ENCODE data around the gene USH2A. TPM values are rescaled to one million over a fixed set of nuclear protein-coding genes. Genes with fewer than 3 reads are reported as not detected.

Gene USH2A, protein sequence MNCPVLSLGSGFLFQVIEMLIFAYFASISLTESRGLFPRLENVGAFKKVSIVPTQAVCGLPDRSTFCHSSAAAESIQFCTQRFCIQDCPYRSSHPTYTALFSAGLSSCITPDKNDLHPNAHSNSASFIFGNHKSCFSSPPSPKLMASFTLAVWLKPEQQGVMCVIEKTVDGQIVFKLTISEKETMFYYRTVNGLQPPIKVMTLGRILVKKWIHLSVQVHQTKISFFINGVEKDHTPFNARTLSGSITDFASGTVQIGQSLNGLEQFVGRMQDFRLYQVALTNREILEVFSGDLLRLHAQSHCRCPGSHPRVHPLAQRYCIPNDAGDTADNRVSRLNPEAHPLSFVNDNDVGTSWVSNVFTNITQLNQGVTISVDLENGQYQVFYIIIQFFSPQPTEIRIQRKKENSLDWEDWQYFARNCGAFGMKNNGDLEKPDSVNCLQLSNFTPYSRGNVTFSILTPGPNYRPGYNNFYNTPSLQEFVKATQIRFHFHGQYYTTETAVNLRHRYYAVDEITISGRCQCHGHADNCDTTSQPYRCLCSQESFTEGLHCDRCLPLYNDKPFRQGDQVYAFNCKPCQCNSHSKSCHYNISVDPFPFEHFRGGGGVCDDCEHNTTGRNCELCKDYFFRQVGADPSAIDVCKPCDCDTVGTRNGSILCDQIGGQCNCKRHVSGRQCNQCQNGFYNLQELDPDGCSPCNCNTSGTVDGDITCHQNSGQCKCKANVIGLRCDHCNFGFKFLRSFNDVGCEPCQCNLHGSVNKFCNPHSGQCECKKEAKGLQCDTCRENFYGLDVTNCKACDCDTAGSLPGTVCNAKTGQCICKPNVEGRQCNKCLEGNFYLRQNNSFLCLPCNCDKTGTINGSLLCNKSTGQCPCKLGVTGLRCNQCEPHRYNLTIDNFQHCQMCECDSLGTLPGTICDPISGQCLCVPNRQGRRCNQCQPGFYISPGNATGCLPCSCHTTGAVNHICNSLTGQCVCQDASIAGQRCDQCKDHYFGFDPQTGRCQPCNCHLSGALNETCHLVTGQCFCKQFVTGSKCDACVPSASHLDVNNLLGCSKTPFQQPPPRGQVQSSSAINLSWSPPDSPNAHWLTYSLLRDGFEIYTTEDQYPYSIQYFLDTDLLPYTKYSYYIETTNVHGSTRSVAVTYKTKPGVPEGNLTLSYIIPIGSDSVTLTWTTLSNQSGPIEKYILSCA (N-terminal part only)
- not detected for total RNA-seq

DNA sequence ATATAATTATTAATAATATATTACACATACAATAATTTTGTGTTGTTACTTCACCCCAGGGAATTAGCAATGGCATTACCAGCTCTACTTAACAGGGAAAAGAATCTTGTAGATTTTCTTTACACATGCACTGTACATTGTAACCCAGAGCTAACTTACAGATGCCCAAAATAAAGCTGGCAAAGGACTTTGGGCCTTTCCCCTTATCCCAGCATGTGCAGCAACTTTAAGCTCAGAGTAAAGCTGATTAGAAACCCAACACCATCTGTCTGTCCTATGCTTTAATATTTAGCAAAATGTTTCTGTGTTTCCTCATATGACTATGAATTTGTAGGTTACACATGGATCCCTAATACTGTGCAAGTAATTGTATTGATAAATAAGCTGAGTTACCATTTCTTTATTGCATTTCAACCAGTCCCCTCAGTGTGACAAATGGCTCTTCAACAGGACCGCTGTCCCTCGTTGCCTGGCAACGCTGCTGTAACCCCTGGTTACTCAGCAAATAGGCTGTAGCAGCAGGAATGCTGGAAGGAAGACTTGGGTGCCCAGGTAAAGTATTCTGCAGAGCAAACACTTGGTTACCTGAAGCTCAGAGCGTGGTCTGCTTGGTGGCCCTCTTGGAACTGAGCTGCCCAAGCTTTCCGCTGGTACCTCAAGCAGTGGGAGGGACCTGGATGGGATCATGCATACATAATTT is at the start of gene USH2A:
TSS of gene USH2A (minus strand) at position 628 of the 700 bp plus-strand sequence. CDS start 1,112 bp downstream, outside the sequence.
- no peak for DNase-seq

DNA sequence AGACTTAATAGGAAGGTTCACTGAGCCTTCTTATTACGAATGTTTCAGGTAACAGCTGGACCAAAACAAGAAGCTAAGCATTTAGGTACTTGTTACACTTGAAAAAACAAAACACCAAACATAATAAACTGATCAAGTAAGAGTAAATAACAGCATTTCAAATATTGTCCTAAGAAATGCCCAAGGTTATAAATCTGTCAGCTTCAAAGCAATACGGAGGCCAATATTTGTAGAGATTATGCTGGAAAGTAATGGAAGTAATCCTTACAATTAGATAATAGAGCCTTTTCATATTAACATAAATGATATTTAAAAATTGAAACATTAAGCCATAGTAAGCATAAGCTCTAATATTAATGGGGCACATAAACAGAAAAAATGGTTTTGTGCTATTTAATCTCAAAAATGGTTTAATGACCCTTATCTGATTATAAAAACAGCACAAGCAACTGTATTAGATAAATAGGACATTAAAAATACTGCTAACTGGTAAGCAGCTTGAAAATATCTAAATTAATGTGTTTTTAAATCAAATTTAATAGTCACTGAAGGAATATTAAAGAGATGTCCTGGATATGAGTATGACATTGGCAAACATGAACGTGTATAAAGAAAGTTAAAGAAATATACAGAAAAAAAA is 43.0 kb upstream of the USH2A start:
- DNase-seq = no peak

DNA sequence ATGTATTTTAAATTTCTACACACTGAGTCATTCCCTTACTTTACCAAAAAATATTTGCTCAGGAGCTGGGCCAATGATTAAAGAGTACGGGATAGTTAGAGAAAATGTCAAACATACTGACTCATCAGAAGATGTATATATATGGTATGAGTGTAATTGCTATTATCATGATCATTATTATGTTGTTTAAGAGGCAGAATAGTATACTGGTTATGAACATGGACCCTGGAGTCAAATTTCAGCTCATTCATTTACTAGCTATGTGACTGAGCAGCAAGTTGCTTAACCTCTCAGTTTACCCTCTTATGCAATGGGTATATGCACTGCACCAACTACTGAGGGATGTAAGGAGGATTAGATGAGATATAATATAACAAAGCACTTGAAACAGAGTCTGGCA is 41.2 kb upstream of the USH2A start:
- DNase-seq = no peak

DNA sequence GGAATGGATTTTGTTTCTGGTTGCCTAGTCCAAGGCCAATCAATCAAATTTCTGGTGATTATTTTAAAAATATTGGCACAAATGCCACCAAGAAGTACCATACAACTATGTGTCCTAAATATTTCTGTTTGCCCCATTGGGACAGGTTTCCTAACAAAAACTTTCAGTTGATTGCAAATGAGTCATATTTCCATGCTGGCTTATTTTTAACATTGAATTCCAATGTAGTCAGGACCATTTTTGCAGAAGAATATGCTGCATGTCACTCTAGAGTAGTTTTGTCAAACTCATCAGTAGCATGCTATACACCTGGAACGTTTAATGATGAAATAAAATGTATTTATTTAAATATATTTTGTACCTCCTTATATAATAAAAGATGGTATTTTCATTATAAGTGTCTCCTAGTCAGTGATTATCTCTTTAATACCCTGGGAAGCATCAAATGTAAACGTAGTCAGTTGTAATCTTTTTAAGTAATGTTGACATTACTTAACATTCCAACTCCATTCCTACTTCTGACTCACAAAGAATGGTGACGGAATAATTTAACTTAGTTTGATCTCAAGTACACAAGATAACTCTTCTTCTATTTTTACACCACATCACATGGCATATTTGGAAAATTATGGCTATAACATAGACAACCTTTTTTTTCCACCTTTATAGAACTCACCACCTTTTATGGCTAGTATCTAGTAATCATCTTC is 39.0 kb upstream of the USH2A start:
- no peak for DNase-seq

DNA sequence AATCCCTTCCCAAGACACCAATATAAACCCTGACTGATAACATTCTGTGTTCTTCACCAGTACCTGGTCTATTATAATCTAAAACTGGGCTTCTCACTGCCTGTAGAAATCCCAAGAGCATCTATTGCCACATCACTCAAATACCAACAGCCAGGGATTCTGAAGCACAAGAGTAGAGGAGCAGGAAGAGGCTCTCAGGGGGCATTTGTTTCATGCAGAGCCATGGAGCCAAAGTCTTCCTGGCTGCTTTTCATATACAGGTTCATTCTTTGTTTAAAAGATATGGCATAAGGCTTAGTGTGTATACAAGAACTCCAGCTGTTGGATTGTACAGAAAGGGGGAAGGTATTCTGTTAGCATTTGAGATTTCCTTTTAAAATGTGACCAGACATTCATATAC is 38.2 kb upstream of the USH2A start:
- no peak for DNase-seq

DNA sequence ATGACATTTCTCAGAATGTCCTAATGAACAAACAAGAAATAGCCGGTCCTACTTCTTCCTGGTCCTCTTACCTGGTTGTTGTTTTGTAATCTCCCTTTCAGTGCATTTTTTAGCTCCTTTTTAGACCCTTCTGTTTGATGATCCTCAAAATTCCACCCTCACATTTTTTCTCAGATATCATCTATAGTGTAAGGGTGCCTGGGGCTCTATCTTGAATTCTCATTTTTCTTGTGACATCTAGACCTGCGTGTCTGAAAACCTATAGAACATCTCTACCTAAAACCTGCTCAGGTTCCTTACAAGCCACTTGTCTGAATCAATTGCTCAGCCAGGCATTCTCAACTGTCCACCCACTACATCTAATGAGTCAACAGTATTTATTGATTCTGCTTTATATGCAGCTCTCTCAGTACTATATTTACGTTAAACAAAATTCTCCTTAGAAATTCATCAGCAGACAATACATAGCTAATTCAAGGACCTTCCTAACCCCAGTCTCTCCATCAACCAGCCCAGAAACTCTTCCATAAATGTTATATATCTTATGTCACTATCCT is 36.5 kb upstream of the USH2A start:
- DNase-seq = no peak

DNA sequence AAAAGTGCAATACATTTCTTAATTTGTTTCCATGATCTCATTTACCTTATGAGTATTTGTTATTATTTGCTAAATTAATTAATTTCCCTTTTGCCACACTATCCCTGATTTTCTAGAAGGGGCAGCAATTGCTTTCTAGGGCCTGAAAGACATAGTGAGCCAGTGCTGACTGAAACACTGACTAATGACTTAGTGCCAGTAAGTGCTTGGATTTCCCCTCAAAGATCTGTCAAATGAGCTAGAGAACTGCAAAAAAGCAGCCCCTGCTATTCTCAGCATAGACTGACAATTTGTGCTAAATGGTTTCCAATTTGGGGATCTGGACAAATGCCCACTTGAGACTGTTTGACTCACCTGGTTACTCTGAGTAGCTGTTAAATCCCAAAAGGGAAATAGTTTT is 35.6 kb upstream of the USH2A start:
- no peak for DNase-seq

DNA sequence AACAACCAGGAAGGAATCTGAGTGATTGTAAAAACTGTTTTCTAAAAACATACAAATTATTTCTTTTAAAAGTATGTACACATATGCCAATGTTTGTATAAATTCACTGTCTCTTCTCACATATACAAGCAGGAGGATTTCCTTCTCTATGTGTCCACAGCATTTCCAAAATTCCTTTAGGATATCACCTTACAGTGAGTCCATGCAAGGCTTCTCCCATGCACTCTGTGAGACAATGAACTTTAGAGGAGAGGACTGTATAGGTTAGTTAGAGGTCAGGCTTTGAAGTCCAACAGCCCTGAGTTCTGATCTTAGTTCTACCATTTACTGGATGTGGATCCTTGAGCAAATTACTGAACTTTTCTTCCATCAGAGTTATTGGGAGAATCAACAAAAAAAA is 34.1 kb upstream of the USH2A start:
- DNase-seq = no peak

DNA sequence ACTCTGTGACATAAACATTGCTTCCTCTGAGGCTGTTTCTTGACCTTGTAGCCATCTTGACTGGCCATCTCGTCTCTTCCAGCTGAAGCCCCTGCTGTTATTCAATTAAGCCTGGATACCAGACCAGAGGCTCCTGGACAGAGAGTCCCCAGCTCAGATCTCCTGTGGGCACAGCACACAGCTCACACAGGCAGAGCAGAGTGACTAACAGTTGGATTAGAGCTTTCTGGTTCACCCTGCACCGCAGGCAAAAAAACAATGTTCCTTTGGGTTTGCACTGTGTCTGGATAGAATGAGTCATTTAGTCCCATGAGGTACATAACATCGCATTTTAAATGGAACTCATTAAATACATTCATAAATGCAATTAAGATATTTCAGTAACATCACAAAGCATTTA is 33.4 kb upstream of the USH2A start:
- no peak for DNase-seq

DNA sequence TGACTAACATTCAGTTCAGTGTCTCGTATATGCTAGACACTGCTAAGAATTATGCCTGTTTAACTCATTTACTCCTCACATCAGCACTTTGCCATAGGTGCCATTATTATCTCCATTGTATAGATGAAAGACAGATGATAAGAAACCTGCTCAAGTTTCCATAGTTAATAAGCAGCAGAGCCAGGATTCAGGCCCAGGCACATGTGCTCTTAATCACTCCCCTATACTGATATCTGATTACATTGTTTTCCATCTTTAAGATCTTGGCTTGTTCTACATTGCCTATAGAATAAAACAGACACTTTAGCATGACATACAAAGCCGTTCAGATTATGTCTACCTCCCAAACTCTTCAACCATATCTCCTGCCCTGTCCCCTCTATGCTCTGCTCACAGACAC is 30.5 kb upstream of the USH2A start:
- DNase-seq = no peak

DNA sequence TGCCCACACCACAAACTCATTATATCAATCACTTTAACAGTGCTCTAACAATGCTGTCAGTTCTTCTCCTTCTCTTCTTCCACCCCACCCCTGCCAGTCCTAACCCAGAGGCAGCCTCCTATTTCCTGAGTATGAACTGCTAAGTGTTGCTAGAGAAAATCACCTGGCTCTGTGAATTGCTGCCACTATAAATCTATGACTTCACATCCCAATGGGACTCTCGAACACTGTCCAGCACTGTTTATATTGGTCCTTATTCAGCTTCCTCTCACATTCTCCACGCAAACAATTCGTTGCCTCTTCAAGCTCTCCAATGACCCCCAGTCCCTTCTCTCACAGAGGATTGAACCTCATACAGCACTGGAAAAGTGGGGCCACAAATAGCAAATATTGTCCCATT is 27.0 kb upstream of the USH2A start:
- no peak for DNase-seq

DNA sequence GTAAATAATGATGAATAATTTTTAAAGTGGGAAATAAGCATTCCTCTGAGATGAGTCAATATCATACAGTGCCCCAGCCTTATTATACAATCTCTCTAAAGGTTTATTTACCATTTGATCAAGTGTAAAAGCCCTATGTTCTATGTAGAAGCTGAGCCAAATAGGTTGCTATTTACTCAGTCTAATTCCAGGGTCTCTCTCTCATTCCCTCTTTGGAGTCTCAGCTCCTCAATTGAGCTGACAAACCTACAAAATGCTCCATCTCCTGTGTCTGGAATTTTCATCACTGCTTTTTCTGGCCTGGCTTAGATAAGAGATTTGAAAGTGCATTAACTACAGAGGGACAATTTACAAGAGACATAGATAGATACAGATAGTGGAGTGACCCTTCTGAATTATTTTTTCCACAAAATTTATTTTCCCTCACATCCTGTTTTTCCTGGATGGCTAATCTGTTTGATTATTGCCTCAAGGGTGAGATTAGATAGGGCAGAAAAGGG is 24.8 kb upstream of the USH2A start:
- DNase-seq = no peak

DNA sequence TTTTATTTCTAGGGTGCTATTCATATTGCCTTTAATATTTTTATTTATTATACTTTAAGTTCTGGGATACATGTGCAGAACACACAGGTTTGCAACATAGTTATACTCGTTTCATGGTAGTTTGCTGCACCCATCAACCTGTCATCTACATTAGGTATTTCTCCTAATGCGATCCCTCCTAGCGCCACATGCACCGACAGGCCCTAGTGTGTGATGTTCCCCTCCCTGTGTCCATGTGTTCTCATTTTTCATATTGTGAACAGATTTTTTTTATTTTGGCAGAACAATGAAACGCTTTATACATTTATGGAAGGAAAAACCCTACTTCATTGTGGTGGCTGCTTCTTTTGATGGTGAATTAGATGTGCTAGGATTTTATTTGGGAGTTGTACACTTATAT is 14.4 kb upstream of the USH2A start:
- DNase-seq = no peak

DNA sequence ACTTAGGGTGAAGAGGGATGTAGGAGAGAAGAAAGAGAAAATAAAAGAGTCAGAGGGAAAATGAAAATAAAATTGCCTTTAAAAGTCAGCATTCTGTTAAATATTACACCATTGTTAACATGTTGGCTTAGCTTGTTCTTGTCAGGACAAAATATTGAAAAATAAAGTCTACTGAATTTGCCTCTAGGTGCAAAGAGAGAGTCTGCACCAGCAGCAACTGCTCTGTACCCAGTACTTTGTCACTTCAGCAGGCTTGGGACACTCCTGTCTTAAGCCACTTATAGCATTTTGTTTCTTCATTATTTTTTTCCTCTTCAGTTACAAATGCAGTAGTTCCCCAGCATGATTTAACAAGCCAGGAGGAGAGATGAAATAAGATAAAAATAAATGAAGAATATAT is 11.0 kb upstream of the USH2A start:
- DNase-seq = no peak

DNA sequence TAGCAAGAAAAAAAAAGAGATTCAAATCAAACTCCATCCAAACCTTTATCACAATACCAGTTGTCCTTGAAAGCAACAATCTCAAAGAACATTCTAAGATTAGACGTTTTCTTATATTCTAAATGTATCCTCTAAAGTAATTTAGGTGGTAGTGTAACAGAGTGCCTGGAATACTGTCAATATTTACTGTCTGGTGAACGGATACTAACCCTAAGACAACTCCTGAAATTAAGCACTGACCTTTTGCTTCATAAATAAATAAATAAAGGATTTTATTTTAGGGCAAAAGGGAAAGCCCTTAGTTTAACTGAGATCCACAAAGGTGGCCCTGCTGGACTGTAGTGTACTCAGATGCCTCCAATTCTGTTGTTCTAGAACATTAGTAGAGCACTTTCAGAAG is 9.9 kb upstream of the USH2A start:
- no peak for DNase-seq

DNA sequence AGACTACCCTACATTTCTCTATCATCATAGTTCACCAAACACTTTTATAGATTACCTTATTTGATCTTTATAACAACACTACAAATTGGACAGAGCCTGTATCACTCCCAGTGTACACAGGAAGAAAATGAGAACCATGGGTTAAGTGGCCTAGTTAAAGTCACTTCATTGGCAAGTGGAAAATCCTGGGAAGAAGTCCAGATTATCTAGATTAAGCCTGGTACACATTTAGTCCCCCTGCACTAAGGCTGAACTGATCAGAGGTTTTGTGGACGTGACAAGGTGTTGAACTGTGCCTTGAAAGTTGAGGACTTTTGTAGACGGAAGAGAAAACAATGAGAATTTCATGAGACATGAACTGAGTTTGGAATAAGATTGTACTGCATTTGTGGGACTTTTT is 7.5 kb upstream of the USH2A start:
- DNase-seq = no peak

DNA sequence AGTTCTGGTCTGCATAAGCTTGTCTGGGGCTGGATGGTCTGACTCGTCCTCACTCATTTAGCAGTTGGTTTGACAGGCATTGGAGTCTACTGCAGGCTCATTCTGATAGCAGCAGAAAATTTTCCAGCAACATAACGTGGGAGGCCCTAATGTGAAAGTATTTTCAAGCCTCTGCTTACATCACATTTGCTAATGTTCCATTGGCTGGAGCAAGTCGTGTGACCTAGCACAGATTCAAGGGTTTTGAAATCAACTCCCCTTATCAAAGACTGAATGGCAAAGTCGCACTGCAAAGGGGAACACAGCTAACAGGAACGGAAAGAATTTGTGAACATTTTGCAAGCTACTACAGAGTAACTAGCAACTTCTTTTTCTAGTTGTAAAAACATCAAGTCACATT is 2.3 kb upstream of the USH2A start:
- no peak for DNase-seq

DNA sequence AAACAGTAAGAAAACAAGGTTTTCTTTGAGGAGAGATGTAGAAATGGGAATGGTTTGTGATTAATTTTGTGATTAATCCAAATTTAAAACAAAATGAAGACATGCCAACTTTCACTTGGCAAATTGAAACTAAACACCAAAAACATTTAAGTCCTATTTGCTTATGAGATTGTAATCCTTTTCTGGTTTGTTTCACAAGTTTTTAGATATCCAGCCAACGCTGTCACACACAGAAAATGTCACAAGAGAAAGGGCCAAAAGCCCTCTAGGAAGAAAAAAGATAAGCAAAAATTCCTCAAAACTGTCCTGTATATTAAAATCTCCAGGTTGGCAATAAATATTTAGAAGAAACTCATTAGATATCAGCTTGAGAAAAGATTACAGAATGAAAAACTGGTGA is 2.5 kb downstream of the USH2A start:
- no peak for DNase-seq

DNA sequence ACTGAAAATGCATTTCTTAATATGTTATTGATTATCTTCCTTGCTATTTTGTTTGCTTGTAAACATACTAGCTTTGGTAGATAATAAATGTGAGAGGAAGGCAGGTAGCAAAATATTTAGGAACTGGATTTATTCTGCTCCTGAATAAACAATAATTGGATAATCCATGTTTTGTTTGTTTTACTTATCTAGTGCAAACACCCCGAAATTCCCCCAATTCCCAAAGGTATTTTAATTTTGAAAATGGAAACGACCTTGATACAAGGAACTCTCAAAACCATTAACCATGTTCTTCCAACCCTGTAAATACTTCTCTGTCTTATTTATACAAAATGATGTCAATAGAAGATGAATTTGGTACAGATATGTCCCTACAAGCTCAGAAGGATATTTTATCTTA is 3.0 kb downstream of the USH2A start:
- no peak for DNase-seq

DNA sequence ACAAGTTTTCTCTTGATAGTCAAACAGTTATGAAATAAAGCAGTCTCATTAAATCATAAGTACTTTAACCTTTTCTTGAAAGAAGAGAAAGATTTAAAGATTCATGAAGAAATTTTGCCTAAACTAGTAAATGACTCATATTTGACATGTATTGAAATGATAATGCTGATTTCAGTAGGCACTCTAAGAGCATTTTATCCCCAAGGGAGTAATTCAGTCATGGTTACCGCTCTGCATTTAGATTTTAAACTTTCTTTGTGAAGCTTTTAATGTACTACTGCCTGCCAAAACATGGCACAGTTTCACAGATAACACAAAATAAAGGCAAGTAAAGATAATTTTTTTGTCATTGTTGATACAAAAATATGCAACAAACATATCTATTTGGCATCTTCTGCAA is 6.8 kb downstream of the USH2A start:
- DNase-seq = no peak

DNA sequence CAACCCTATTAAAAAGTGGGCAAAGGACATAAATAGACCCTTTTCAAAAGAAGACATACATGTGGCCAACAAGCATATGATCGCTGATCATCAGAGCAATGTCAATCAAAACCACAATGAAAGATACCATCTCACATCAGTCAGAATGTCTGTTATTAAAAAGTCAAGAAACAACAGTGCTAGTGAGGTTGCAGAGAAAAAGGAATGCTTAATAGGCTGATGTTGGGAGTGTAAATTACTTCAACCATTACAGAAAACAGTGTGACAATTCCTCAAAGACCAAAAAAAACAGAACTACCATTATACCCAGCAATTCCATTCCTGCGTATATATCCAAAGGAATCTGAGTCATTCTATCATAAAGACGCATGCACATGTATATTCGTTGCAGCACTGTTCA is 13.2 kb downstream of the USH2A start:
- DNase-seq = no peak

Data from effector CD4-positive, alpha-beta T cell (primary cell).